CD4-positive, alpha-beta memory T cell (primary cell): Measurements from ENCODE around the gene DGKD. TPM values are rescaled to one million over a fixed set of nuclear protein-coding genes. Genes with fewer than 3 reads are reported as not detected.
A peak's percentile ranks its signal among the peaks of the same experiment; 100 is the strongest.

Experiments
- CTCF ChIA-PET: fragments of 350-600 bp; sonication (Branson Sonifier 250); formaldehyde crosslinking; loops from one replicate; lab custom pipeline; 2021; ENCODE audit warnings: inconsistent platforms; ENCODE audit not compliant: partially characterized antibody; lab: Charles Lee
- POLR2A ChIA-PET: fragments of 350-600 bp; sonication (Branson Sonifier 250); formaldehyde crosslinking; loops from one replicate; lab custom pipeline; 2021; ENCODE audit not compliant: partially characterized antibody; lab: Charles Lee
- DNase-seq, 5 donors: peaks; one replicate each; pipeline versions ENCODE4 v3.0.0 to v3.0.0-alpha.2; 2020 to 2022; ENCODE audit warnings: mixed read lengths in 1 of 5
- H3K27ac ChIP-seq: one replicate; pipeline ENCODE4 v1.7.0; 2013; ENCODE audit warnings: low read depth, low read length
- H3K27me3 ChIP-seq: 2 replicates; pipeline ENCODE4 v1.7.0; 2013; ENCODE audit warnings: mild to moderate bottlenecking, low read length, moderate library complexity; ENCODE audit not compliant: insufficient read depth
- H3K36me3 ChIP-seq: 2 replicates; pipeline ENCODE4 v1.7.0; 2013; ENCODE audit warnings: mild to moderate bottlenecking, low read length, moderate library complexity; ENCODE audit not compliant: insufficient read depth
- H3K4me1 ChIP-seq: 2 replicates; pipeline ENCODE4 v1.7.0; 2013; ENCODE audit warnings: mild to moderate bottlenecking, low read length, moderate library complexity; ENCODE audit not compliant: insufficient read depth
- H3K4me3 ChIP-seq, 2 donors: one replicate each; pipeline ENCODE4 v1.7.0; 2013; ENCODE audit warnings: low read length in 2 of 2, mild to moderate bottlenecking in 1 of 2
- H3K9me3 ChIP-seq, 2 donors: one replicate each; pipeline ENCODE4 v1.7.0; 2013; ENCODE audit warnings: low read length in 2 of 2, control low read depth in 1 of 2; ENCODE audit not compliant: control insufficient read depth in 1 of 2
- H3K27ac Mint-ChIP-seq, 7 donors: one replicate each; pipeline ENCODE4 v1.8.0; 2020 to 2021; ENCODE audit warnings: mixed read lengths in 7 of 7, mild to moderate bottlenecking in 6 of 7, inconsistent platforms in 3 of 7, moderate library complexity in 3 of 7
- H3K27me3 Mint-ChIP-seq, 2 donors: one replicate each; pipeline ENCODE4 v1.8.0; 2020 to 2021; ENCODE audit warnings: mixed read lengths in 2 of 2
- H3K36me3 Mint-ChIP-seq, 2 donors: one replicate each; pipeline ENCODE4 v1.8.0; 2020 to 2021; ENCODE audit warnings: mixed read lengths in 2 of 2, inconsistent platforms in 1 of 2, mild to moderate bottlenecking in 1 of 2
- H3K4me1 Mint-ChIP-seq, 4 donors: one replicate each; pipeline ENCODE4 v1.8.0; 2020 to 2021; ENCODE audit warnings: mixed read lengths in 4 of 4, mild to moderate bottlenecking in 1 of 4
- H3K4me3 Mint-ChIP-seq, 8 donors: one replicate each; pipeline ENCODE4 v1.8.0; 2020 to 2021; ENCODE audit warnings: mixed read lengths in 8 of 8, mild to moderate bottlenecking in 7 of 8, moderate library complexity in 6 of 8, inconsistent platforms in 3 of 8
- H3K9me3 Mint-ChIP-seq, 8 donors: one replicate each; pipeline ENCODE4 v1.8.0; 2020 to 2021; ENCODE audit warnings: mixed read lengths in 8 of 8, mild to moderate bottlenecking in 5 of 8, inconsistent platforms in 3 of 8, moderate library complexity in 1 of 8
- intact Hi-C: fragments of 100-400 bp; cut with micrococcal nuclease; formaldehyde crosslinking; loops from one replicate; pipeline ENCODE4 v1.15.1; 2023
- polyA plus RNA-seq, 2 donors: library from polyadenylated mRNA; unstranded; fragments of 300-500 nt; fragmentation: Illumina TruSeq; gene quantifications; one replicate each; pipeline ENCODE4 v1.2.3, GENCODE V29; 2021
- total RNA-seq, 2 experiments: library from RNA; stranded (reverse); gene quantifications; one replicate each; pipeline ENCODE4 v1.2.3, GENCODE V29; 2021

Gene DGKD
- total RNA-seq (100 to 1,000 TPM; 129 to 136 TPM), polyA plus RNA-seq (10 to 100 TPM in 1 of 2 donors, 1 to 10 TPM in 1; 8.9 to 28.1 TPM)

- DNase-seq = peak; percentile 63 to 72 (median 65)
- Mint-ChIP-seq H3K27ac (peak within 1 kb of the TSS; percentile 91 to 97 (median 92)), H3K4me3 (peak within 1 kb of the TSS; percentile 89 to 98 (median 94)), H3K27me3 (peaks cover 0 to 1% of the 10 kb centered on the region in 2 donors), H3K36me3 (peaks cover 13 to 19% of the 10 kb centered on the region in 2 donors), H3K9me3 (peaks cover 0 to 2% (median 0%) of the 10 kb centered on the region in 8 donors), H3K4me1 (peaks cover 51 to 75% (median 57%) of the 10 kb centered on the region in 4 donors)
- H3K27ac ChIP-seq = peak within 1 kb of the TSS; percentile 55
- intact Hi-C loops = loop anchor here (1.0 to 5.0 kb wide), 3 partner anchors 23 to 89 kb away; no protein-coding TSS in a partner anchor
- ChIA-PET POLR2A (interaction anchor here (0.6 to 3.1 kb wide), 11 partner anchors 9 to 102 kb away, joined by 3 to 44 read pairs (median 3); partner anchors contain the start of gene ATG16L1), CTCF (interaction anchor here (0.6 to 1.7 kb wide), 23 partner anchors 9 to 1074 kb away, joined by 3 to 24 read pairs (median 3); partner anchors contain the start of gene ATG16L1)
- no peaks in the 10 kb centered on the region for H3K27me3 ChIP-seq
- no peaks in the 10 kb centered on the region for H3K36me3 ChIP-seq
- H3K4me3 ChIP-seq = peak within 1 kb of the TSS; percentile 75 to 76
- H3K4me1 ChIP-seq = peaks cover 48% of the 10 kb centered on the region
- no peaks in the 10 kb centered on the region for H3K9me3 ChIP-seq
Measured at GRCh38 chr2:233353769-233354499, at the start of gene DGKD. Gene DGKD, plus strand, starts transcription at chr2:233354494. Its CDS starts 25 bp downstream, at chr2:233354519.

- intact Hi-C loops = no loop called here
Measured at GRCh38 chr2:233307565-233307964, 46.7 kb upstream of the DGKD start, which contains the start of gene SAG. Gene SAG, plus strand, starts transcription at chr2:233307816. Its CDS starts 1,374 bp downstream, at chr2:233309190.

GRCh38 chr2:233311241-233311926, 42.9 kb upstream of the DGKD start:
- no peak overlapping the region for H3K4me3 ChIP-seq
- H3K4me3 Mint-ChIP-seq = no peak overlapping the region
- no peaks in the 10 kb centered on the region for H3K36me3 Mint-ChIP-seq
- ChIA-PET CTCF (no interaction called here), POLR2A (no interaction called here)
- intact Hi-C loops = no loop called here
- H3K9me3 Mint-ChIP-seq = peaks cover 0 to 1% (median 0%) of the 10 kb centered on the region in 8 donors
- H3K4me1 ChIP-seq = no peaks in the 10 kb centered on the region
- no peaks in the 10 kb centered on the region for H3K27me3 Mint-ChIP-seq
- peaks cover 0 to 4% (median 2%) of the 10 kb centered on the region in 4 donors for H3K4me1 Mint-ChIP-seq
- DNase-seq = no peak
- no peaks in the 10 kb centered on the region for H3K9me3 ChIP-seq
- no peaks in the 10 kb centered on the region for H3K36me3 ChIP-seq
- no peak overlapping the region for H3K27ac ChIP-seq
- H3K27me3 ChIP-seq = no peaks in the 10 kb centered on the region
- H3K27ac Mint-ChIP-seq = peak overlapping the region in 1 of 7 donors; percentile 7

More at GRCh38 chr2:233307565-233307964, 46.7 kb upstream of the DGKD start, which contains the start of gene SAG:
- H3K4me1 Mint-ChIP-seq = peaks cover 0 to 4% (median 2%) of the 10 kb centered on the region in 4 donors
- Histone ChIP-seq H3K27me3 (no peaks in the 10 kb centered on the region), H3K4me3 (no peak within 1 kb of the TSS), H3K27ac (no peak within 1 kb of the TSS), H3K9me3 (no peaks in the 10 kb centered on the region), H3K36me3 (no peaks in the 10 kb centered on the region), H3K4me1 (no peaks in the 10 kb centered on the region)
- DNase-seq = no peak
- no peak within 1 kb of the TSS for H3K27ac Mint-ChIP-seq
- H3K4me3 Mint-ChIP-seq = no peak within 1 kb of the TSS
- H3K9me3 Mint-ChIP-seq = peaks cover 0 to 1% (median 0%) of the 10 kb centered on the region in 8 donors
- no peaks in the 10 kb centered on the region for H3K36me3 Mint-ChIP-seq
- H3K27me3 Mint-ChIP-seq = no peaks in the 10 kb centered on the region
- CTCF ChIA-PET = no interaction called here
- POLR2A ChIA-PET = interaction anchor here (1.7 kb wide), 1 partner anchor 40 kb away, joined by 3 read pairs; no protein-coding TSS in a partner anchor

- ChIA-PET CTCF (interaction anchor here (0.7 kb wide), 1 partner anchor 71 kb away, joined by 3 read pairs; no protein-coding TSS in a partner anchor), POLR2A (no interaction called here)
- no peaks in the 10 kb centered on the region for H3K9me3 Mint-ChIP-seq
- Histone ChIP-seq H3K9me3 (no peaks in the 10 kb centered on the region), H3K27ac (no peak overlapping the region), H3K4me1 (no peaks in the 10 kb centered on the region), H3K27me3 (no peaks in the 10 kb centered on the region), H3K4me3 (no peak overlapping the region), H3K36me3 (no peaks in the 10 kb centered on the region)
- DNase-seq = no peak
- H3K4me1 Mint-ChIP-seq = peaks cover 0 to 4% (median 2%) of the 10 kb centered on the region in 4 donors
- H3K27me3 Mint-ChIP-seq = no peaks in the 10 kb centered on the region
- intact Hi-C loops = no loop called here
- no peak overlapping the region for H3K4me3 Mint-ChIP-seq
- no peaks in the 10 kb centered on the region for H3K36me3 Mint-ChIP-seq
- peak overlapping the region in 1 of 7 donors; percentile 53 for H3K27ac Mint-ChIP-seq
Measured at GRCh38 chr2:233312874-233313273, 41.4 kb upstream of the DGKD start.

GRCh38 chr2:233314180-233314925, 39.9 kb upstream of the DGKD start:
- Histone ChIP-seq H3K36me3 (no peaks in the 10 kb centered on the region), H3K4me1 (no peaks in the 10 kb centered on the region), H3K27ac (no peak overlapping the region), H3K27me3 (peaks cover 4% of the 10 kb centered on the region), H3K4me3 (no peak overlapping the region), H3K9me3 (no peaks in the 10 kb centered on the region)
- Mint-ChIP-seq H3K4me3 (no peak overlapping the region), H3K27ac (no peak overlapping the region), H3K27me3 (no peaks in the 10 kb centered on the region), H3K9me3 (no peaks in the 10 kb centered on the region), H3K4me1 (peaks cover 0 to 4% (median 2%) of the 10 kb centered on the region in 4 donors), H3K36me3 (no peaks in the 10 kb centered on the region)
- CTCF ChIA-PET = interaction anchor here (0.7 to 1.0 kb wide), 2 partner anchors 9 to 42 kb away, joined by 3 to 4 read pairs; no protein-coding TSS in a partner anchor
- intact Hi-C loops = no loop called here
- no peak for DNase-seq
- POLR2A ChIA-PET = no interaction called here

GRCh38 chr2:233317196-233317943, 36.9 kb upstream of the DGKD start:
- no peak overlapping the region for H3K27ac ChIP-seq
- no peak overlapping the region for H3K4me3 ChIP-seq
- H3K9me3 ChIP-seq = no peaks in the 10 kb centered on the region
- peak overlapping the region in 1 of 7 donors; percentile 53 for H3K27ac Mint-ChIP-seq
- no peaks in the 10 kb centered on the region for H3K27me3 Mint-ChIP-seq
- H3K27me3 ChIP-seq = peaks cover 4% of the 10 kb centered on the region
- no peaks in the 10 kb centered on the region for H3K4me1 ChIP-seq
- H3K9me3 Mint-ChIP-seq = no peaks in the 10 kb centered on the region
- no peak overlapping the region for H3K4me3 Mint-ChIP-seq
- CTCF ChIA-PET = interaction anchor here (1.8 kb wide), 1 partner anchor 11 kb away, joined by 4 read pairs; no protein-coding TSS in a partner anchor
- peaks cover 0 to 8% (median 2%) of the 10 kb centered on the region in 4 donors for H3K4me1 Mint-ChIP-seq
- POLR2A ChIA-PET = interaction anchor here (2.1 kb wide), 1 partner anchor 14 kb away, joined by 7 read pairs; no protein-coding TSS in a partner anchor
- H3K36me3 Mint-ChIP-seq = no peaks in the 10 kb centered on the region
- no peaks in the 10 kb centered on the region for H3K36me3 ChIP-seq
- intact Hi-C loops = no loop called here
- DNase-seq = no peak
